Stimulated activated CD4-positive, alpha-beta T cell treated with anti-CD3 and anti-CD28 coated beads, Interleukin-15, amount 100 ng/mL, for 1 hour (primary cell): ENCODE measurements around the gene RASSF5.

Source experiments
- DNase-seq, 2 donors: peaks; one replicate each; pipeline ENCODE4 v3.0.0-alpha.2; 2020; ENCODE audit warnings: low read depth in 1 of 2, low spot score in 1 of 2

RASSF5 gene

GRCh38 chr1:206583707-206584648 lies 76.6 kb downstream of the RASSF5 start:
- peak; percentile 72 to 73 for DNase-seq

GRCh38 chr1:206584683-206585082 lies 77.4 kb downstream of the RASSF5 start:
- DNase-seq, result no peak

GRCh38 chr1:206586501-206587445 lies 79.4 kb downstream of the RASSF5 start:
- no peak for DNase-seq

GRCh38 chr1:206587904-206588303 lies 80.6 kb downstream of the RASSF5 start:
- no peak for DNase-seq

GRCh38 chr1:206588492-206588891 lies 81.2 kb downstream of the RASSF5 start:
- no peak for DNase-seq

- DNase-seq, result no peak
Observed at GRCh38 chr1:206589206-206589605, 81.9 kb downstream of the RASSF5 start.

GRCh38 chr1:206590025-206590758 lies 82.9 kb downstream of the RASSF5 start:
- peak in 1 of 2 donors; percentile 44 for DNase-seq

- DNase-seq, result no peak
Observed at GRCh38 chr1:206591226-206591625, 83.9 kb downstream of the RASSF5 start.

GRCh38 chr1:206591696-206592095 lies 84.4 kb downstream of the RASSF5 start:
- DNase-seq, result no peak

GRCh38 chr1:206593351-206593925 lies 86.1 kb downstream of the RASSF5 start:
- DNase-seq, result no peak

GRCh38 chr1:206595581-206596318 lies 88.4 kb downstream of the RASSF5 start:
- no peak for DNase-seq

GRCh38 chr1:206596319-206596666 lies 89.0 kb downstream of the RASSF5 start:
- no peak for DNase-seq

GRCh38 chr1:206600527-206600926 lies 93.2 kb downstream of the RASSF5 start:
- DNase-seq, result no peak

GRCh38 chr1:206604861-206605260 lies 97.5 kb downstream of the RASSF5 start:
- DNase-seq, result no peak

GRCh38 chr1:206606867-206607266 lies 99.5 kb downstream of the RASSF5 start:
- no peak for DNase-seq

- peak in 1 of 2 donors; percentile 31 for DNase-seq
Observed at GRCh38 chr1:206608108-206608698, 100.9 kb downstream of the RASSF5 start.

- no peak for DNase-seq
Observed at GRCh38 chr1:206609229-206609991, 102.1 kb downstream of the RASSF5 start.

- peak; percentile 94 to 95 for DNase-seq
Observed at GRCh38 chr1:206612129-206612876, 105.0 kb downstream of the RASSF5 start, which contains the start of gene EIF2D. EIF2D (minus strand) TSS chr1:206612465; CDS start chr1:206612342, 123 bp downstream.
